HG02798 (cell line): ENCODE measurements around the gene TFEB.

Source experiments
- ATAC-seq: cut with Tn5 transposase; IDR thresholded peaks from one replicate; pipeline ENCODE4 v1.9.1; 2021; ENCODE audit warnings: mild to moderate bottlenecking; ENCODE audit not compliant: unreplicated experiment, poor library complexity

TFEB gene

DNA sequence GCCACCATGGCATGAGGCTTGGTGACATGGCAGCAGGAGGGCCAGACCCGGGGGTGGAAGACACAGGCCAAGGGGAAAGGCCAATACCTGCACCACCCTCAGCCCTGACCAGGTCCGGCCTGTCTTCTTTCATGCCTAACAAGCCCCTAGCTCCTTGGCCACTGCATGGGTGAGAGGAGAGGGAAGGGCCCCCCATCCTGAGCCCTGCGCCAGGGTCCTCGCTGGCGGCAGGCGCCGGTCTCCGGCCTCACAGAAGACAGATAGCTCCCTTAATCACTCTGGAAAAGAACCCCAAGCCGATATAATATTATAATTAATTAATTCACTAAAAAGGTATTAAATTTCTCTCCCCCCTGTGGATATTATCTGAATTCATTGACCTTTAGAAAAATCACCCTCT, 55.7 kb downstream of the TFEB start:
- ATAC-seq, result no peak

DNA sequence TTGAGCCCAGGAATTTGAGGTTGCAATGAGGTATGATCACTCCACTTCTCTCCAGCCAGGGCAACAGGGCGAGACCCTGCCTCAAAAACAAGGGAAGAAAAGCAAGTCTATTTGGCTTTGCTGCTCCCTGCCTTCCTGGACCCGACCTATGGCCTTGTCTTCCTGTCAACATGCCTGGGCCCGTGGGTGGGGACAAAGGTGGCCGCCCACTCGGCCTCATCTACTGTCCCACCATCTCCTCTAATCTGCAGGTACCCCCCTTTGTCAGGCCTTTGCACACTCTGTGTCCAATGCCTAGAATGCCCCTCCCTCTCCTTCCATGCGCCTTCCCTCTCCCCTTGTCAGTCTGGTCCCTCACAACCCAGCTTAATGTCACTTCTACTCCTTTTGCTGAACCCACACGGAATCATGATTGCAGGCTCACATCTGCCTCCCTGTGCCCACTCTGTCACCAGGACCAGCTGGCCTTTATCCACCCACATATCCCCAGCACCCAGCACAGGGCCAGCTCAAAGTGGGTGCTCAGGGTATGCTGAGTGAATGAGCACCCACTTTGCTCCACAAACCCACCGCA, 56.8 kb downstream of the TFEB start:
- ATAC-seq, result no peak

DNA sequence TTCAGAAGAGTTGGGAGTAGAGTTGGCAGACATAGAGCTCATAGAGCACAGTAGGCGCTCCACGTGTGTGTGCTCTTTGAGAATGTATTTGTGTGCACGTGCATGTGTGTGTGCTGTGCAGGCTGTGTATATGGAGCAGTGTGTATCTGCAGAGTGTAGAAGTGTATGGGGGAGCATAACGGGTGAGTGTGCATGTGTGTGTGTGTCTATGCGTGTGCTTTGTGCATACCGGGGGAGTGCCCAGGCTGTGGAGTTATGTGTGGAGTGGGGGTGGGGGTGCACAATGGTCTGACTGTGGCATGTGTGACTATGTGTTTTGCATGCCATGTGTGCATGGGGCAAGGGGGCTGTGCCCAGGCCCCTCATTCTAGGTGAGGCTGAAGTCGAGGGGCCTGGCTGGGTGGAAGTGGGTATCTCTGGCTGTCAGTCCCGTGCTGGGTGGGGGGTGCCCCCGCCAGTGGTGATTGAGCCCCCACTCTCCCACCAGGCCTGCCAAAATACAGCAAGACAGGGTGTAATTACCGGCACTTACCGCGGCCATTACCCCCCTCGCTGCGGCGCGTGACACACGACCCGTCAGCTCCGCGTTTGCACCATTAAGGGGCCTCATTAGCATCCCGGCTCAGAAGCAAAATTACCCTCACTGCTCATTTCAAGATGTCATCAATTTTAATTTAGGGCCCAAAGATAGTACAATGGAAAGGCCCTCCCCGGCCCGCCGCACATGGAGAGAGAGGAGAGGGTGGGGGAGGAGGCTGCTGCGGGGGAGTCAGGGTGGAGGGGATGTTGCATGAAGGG, 58.1 kb downstream of the TFEB start:
- no peak for ATAC-seq

DNA sequence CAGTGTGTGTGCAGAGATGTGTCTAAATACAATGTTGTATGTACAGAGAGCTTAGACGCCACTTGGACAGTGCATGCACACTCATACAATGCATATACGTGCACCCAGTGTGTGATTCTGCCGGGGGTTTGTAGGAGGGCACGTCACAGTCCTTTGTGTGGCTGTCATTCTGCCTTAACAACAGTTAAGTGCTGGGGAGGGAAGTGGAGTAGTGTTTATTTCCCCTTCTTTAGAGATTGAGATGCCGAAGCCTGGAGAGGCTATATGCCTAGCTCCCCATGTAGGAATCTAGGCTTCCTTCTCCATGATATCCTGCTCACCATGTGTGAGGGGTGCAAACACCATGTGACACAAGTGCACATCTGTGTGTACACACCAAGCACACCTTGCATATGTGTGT, 59.0 kb downstream of the TFEB start:
- no peak for ATAC-seq

DNA sequence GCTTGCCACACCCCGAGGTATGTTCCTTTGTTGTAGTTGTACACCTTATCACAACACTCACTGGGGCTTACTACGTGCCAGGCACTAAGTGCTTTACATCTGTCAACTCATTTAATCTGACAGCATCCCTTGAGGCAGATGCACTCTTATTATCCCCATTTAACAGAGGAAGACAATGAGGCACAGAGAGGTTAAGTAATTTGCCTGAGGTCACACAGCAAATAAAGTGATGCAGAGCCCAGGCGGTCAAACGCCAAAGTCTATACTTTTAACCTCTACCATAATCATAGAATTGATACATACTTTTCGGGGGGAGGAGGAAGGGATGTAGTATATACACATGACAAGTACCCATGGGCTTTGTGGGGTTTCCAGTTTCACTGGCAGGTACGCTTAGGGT, 59.4 kb downstream of the TFEB start:
- ATAC-seq, result no peak

DNA sequence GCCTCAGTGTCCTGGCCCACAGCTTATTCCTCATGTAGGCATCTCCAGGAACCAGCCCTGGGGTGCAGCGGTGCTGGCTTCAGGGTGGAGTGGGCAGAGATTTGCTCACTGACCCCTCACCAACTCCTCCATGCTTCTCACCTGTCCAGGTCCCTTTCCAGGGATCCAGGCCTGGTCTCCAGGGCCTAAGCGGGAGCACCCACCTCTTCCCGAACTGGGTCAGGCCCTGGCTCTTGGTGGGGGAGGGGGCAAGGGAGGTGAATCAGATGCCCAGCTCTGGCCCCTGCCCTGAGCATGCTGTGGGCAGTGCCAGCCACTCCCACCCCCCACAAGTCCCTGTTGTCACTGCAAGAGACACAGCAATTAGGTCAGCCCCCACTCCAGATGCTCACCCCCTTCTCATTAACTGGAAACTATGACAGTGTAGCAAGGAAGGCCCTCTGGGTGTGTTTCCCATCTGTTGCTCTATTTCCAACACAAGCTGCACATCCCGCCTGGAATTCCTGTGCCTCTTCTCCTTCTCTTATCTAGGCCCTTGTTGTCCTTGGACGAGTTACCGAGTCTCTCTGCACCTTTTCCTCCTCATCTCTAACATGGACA, 60.1 kb downstream of the TFEB start:
- no peak for ATAC-seq

DNA sequence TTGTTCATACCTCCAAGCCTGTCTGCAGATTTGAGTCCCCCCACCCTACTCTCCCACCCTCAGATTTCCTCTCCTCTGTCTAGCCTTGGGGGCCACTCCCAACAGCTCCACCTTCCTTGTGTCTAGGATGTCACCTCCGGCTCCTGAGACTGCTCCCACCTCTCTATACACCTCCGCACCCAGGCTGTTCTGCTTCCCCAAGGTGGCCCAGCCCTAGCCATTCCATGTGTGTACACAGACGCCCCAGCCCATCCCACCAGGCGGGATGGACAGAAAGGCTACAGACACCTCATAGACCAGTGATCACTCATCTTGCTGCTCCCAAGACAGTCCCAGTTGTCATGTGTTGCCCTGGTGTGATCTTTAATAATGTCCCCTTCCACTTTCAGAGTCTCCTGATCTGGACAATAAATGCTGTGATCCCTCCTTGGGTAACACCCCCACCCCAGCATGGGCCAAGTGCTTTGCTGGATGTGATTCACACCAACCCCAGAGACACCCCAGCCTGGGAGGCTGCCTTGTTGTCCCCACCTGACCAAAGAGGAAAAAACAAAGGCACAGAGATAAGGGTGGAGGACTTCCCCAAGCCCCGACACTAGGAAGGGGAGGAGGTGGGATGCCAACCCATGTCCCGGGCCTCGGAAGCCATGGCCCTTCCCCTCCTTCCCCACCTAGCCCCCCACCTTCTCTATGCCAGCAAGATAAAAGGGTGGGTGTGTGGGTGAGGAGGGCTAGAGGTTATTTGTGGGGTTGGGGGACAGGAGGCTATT, 61.0 kb downstream of the TFEB start:
- no peak for ATAC-seq

DNA sequence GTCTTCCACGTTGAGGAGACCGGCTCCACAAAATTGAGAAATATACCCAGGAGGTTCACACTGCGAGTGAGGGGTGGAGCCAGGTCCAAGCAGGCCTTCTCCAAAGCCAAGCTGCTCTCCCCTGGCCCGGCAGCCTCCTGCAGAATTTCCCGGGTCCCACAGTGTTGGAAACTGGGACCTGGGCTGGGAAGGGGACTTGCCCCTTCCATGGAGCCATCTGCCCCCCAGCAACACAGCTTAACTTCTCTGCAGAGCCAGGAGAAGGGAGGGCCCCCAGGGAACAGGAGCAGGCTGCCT, 61.8 kb downstream of the TFEB start:
- ATAC-seq, result no peak

DNA sequence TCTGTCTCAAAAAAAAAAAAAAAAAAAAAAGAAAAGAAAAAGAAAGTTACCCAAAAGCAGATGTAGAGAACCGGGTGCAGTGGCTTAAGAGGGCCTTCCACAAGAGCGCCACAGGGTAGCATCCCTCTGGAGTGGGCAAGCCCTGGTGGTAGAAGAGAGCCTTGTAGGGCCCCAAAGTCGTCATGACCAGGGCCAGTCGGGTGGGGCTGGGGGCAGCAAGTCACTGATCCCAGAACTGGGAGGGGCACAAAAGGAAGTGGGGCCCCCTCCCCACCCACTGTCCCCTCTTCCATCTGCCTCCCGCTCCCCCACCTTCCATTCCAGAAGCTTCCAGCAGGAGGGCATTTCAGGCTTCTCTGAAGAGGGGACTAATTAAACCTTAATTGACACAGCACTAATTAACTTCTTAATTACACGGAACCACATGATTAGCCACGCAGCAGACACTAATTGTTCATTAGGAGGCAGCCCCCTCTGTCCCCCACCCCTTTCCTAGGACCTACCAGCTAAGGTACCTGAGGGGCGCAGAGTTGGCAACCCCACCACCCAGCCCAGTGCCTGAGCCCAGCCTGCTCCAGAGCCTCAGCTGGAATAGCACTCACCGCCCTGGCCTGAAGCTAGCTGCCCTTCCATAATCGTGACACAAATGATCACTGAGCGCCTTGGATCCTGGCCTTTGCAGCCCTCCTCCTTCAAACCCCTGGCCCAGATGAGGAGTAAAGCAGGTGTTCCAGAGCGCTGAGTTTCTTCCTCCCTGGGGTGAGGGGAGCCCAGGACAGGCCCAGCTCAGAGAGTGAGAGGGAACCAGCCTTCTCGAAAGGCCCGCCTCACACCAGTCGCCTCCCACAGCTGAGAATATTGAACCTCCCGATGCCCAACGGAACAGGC, 62.3 kb downstream of the TFEB start:
- ATAC-seq, result no peak

DNA sequence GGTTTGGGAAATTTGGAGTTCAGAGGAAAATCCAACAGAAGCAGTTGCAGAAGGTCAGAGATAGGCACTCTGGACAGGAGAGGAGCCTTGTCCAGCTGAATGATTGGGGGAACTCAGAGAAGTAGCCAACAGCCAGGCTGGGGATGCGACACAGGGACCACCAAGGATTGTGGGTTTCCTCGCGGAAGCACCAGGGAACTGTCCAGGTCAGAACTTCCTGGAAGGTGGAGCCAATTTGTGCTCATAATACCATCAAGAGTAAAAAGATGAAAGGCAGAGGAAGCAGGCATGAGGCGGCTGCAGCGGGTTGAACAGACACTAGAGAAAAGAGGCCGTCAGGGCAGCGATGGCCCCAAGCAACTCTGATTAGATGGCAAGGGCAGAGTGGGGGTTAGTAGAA, 63.4 kb downstream of the TFEB start:
- ATAC-seq, result no peak

DNA sequence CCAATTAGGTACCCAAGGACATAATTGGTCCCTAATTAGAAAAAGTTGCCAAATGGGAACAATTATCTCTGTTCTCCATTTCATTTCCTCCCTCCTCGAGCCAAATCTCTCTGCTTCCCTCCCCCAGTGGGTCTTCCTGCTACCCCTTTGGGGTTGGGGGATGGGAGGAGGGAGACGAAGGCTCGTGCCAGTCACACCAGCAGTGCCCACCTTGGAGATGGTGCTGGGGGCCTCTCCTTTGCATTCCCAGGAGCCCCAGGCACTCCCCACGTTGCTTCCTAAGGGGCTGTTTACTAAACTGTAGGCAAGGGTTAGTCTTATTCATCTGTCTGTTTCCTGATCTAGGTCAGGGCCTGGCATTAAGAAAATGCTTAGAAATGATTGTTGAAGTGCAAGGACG, 64.0 kb downstream of the TFEB start:
- no peak for ATAC-seq

DNA sequence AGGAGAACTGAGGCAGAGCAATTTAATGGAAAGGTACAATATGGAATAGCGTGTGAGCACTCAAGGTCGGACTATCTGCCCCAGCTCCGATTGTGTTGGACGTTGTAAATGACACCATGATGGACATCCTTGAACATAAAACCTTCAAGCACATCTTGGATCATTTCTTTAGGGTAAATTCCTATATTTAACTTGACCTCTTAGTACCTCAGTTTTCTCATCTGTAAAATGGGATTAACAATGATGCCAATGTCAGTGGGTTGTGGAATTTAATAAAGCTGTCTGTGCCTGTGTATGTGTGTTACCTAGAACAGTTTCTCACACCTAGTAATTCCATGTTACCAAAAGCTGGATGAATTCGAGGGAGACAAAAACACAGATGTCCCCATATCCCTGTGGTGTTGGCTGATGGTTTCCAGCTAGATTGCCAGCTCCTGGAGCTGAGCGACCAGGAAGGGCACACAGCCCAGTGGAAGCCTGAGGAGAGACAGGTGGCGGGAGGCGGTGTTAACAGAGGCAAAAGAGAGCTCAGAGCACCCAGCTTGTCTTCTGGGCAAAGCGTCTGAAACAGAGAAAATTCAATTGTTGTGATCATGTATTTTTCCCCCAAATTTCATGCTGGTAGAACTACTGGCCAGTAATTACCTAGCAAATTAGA, 64.6 kb downstream of the TFEB start:
- no peak for ATAC-seq

DNA sequence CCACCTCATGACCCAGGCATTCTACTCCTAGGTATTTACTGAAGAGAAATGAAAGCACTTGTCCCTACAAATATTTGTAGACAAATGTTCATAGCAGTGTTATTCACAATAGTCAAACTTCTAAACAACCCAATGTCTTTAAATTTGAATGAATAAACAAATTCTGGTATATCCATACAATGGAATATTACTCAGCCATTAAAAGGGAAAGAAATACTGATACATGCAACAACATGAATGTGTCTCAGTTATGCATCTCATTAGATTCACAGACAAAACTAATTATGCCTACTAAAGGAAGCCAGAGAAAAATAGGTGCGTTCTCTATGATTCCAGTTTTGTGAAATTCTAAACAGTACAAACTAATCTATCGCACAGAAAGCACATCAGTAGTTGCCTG, 66.4 kb downstream of the TFEB start:
- ATAC-seq, result no peak

DNA sequence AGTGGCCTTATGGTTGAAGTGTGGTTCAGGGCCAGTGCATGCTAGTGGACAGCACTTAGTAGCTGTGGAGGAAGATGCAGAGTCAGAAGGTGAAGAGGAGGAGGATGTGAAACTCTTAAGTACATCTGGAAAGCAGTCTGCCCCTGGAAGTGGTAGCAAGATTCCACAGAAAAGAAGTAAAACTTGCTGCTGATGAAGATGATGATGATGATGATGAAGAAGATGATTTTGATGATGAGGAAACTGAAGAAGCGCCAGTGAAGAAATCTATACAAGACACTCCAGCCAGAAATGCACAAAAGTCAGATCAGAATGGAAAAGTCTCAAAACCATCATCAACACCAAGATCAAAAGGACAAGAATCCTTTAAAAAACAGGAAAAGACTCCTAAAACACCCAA, 68.2 kb downstream of the TFEB start:
- ATAC-seq, result no peak

DNA sequence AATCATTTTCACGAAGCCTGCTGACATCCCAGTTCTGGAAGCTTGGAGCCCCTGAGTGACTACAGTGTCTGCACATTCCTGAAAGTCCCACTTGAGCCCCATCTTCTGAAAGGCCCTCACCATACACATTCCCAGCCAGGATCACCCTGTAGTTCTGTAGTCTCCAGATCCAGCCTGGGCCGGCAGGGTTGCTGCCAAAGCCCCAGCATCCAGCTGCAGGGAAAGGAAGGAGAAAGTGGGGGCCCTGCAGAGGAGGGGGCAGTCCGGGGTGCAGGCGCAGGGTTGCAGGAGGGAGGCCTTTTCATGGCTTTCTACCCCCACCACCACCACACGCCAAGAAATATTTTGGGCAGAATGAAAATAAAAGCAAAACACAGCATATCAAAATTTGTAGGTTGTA, 71.1 kb downstream of the TFEB start:
- no peak for ATAC-seq

DNA sequence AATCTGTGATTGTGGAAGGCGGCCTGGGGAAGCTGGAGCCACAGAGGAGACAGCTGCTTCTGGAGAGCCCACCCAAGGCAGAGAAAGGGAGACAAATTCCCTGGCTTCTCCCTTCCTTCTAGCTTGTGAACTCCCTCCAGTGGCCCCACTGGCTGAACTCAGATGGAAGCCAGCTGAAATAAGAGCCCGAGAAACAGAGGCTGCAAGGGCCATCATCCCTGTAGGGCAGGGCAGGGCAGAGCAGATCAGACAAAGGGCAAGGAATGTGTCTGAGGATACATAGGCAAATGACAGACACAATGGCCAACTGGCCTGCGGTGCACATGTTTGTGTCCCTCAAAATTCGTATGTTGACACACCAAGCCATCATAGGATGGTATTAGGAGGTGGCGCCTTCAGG, 71.8 kb downstream of the TFEB start:
- no peak for ATAC-seq

DNA sequence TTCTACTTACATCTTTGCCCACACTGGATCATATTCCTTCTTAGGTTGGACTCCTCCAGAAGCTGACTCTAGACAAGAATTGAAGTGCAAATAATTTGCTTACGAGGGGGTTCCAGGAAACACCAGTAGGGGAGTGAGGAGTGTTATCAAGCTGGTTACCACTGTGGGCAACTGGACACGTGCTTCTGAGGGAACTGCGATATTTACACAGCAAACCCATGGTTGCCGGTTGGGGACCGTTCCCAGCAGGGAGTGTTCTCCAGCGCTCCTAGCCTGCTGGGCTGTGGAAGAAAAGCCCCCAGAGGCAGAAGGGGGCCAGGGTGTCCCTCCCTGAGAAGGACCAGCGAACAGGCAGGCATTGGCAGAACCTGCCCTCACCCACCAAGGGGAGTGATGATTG, 75.5 kb downstream of the TFEB start:
- ATAC-seq, result no peak

DNA sequence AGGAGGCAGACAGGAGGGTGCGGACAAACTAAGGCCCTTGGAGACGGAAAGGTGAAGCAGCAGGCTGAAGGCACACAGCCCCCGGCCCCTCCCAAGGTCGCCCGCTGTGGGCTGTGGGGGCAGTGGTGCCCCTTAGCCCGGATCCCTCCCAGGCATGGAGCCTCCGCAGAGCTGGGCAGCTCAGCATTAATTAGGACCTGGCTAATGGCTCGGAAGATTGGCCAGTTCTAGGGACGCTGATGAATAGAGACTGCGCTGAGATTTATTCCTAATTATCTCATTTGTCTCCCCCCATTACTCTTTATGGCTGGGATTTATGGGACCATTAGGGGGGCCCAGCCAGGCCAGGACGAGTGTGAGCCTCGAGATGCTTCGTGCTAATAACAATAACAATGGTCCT, 76.8 kb downstream of the TFEB start:
- ATAC-seq, result no peak

DNA sequence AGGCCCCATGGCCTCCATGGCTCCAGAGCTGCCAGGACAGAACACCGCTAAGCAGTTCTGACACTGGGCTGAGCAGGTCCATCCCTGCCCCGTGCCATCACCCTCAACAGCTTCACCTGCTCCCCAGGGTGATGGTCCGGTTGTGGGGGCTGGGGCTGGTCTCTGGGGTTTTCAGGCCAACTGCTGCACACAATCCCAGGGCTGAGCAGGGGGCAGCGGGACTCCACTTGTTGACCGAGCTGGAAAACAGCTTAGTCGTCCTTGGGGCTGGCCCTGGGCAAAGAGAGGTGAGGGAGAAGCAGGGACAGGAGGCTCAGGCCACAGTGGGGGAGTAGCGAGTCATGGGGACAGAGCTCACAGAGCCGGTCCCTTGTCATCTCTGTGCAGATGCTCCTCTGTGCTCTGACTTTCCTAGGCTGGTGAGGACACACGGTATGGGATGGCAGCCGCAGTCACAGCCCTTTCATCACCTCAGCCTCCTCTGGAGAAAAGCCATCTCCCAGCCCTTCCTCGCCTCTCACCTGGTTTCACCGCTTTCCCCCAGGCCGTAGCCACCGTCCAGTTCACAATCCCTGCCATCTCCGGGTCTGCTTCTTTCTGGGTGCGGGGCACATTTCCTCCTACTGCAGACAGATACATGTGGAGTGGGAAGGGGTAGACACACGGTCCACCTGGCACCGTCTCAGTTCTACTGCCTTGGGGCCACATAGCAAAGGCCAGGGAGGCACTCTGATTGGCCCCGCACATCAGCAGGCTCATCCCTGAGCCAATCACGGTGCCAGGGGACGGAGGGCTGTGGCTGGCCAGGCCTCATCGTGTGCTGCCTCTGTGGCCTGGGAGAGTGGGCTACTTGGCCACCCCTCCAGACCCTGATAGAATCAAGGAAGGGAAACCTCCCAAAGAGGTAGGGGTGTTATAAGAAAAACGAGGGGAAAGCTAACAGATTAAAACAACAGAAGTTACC, 78.0 kb downstream of the TFEB start:
- ATAC-seq, result no peak
